Nucleus accumbens (tissue), 56 donors: ENCODE results near the gene AXIN1.
A peak's percentile ranks its signal among the peaks of the same experiment; 100 is the strongest.

Source experiments
- DNase-seq, 56 donors: peaks; one replicate each; lab custom pipeline; 2025; lab: John Stamatoyannopoulos, UW

AXIN1 gene

GRCh38 chr16:255183-255582 is 97.3 kb downstream of the AXIN1 start:
- DNase-seq = no peak

- no peak for DNase-seq
Measured at GRCh38 chr16:254461-254860, 98.1 kb downstream of the AXIN1 start.

DNA sequence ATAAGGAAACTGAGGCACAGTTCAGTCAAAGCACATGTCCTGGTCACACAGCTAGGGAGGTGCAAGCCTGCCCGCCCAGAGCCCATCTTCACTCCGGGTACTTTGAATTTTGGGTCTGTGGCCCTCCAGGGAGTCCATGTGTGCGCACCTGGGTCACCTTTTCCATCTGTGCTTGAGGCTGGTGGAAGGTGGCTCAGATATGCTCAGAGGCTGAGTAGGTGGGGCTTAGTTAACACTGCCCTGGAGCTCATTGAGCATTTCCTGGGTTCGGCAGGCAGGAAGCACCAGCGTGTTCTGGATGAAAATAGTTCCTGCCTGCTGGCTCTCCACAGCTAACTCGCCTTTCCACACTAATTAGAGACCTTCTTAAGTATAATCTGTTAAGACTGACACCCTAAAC is 98.7 kb downstream of the AXIN1 start:
- DNase-seq = no peak

DNA sequence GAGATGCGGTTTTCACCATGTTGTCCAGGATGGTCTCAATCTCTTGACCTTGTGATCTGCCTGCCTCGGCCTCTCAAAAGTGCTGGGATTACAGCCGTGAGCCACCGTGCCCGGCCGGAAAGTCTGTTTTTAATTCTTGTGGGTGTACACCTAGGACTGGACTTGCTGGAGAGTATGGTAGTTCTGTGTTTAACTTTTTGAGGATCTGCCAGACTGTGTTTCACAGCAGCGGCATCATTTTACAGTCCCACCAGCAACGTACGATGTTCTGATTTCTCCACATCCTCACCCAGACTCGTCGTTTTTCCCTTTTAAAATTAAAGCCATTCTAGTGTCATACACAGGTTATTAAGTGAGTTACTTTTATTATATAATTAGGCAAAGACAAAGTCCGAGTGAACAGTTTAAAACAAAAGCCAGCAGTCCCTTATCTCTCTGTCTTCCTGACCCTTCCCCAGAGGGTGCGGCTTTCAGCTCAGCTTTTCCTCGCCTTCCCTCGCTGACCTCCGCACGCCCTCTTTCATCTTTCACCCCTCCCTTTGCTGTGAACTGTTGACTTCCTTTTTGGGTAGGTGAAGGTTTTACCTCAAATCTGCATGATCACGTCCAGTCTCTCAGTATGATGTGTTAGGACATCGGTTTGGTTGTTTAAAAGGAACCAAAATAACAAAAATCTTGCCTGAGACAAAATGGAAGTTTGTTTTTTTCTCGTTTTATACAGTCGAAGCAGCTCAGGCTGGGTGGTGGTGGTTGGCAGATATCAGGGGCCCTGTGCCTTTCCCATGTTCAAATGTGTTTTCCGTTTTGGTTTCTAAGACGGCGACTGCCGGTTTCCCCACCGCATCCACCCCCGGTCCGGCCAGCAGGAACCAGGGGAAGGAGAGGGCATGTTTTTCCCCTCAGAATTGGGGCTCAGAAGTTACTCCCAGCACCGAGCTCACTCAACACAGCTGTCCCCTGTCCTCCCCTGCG is 99.9 kb downstream of the AXIN1 start:
- no peak for DNase-seq

GRCh38 chr16:249431-249830 is 103.1 kb downstream of the AXIN1 start:
- DNase-seq = no peak

DNA sequence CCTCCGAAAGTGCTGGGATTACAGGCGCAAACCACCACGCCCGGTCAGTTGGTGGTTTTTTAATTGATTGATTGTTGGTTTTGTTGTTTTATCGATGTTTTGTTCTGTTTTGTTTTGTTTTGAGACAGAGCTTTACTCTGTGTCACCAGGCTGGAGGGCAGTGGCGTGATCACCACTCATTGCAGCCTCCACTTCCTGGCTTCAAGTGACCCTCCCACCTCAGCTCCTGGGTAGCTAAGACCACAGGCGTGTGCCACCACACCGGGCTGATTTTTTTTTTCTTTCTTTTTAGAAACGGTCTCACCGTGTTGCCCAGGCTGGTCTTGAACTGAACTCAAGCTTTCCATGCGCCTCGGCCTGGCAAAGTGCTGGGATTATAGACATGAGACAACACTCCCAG is 105.5 kb downstream of the AXIN1 start:
- DNase-seq = no peak

- DNase-seq = no peak
Measured at GRCh38 chr16:245105-245504, 107.4 kb downstream of the AXIN1 start.

DNA sequence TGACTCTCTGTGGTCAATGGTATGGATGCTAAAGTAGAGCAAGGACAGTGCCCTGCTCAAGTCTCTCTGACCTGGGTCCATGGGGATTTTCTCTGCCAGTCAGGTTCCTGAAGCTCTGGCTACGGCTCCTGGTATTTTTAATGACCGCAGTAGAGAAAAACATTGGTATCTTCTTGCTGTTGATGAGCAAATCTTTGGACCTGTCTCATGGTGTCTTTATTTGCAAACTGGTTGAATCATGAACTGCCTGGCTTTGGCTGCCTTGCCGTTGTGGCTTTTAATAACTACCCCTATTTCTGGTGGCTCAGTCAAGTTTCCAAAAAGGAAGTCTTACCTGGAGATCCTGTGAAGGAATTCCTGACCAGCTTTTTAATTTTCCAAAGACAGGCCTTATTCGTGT is 109.2 kb downstream of the AXIN1 start:
- no peak for DNase-seq

DNA sequence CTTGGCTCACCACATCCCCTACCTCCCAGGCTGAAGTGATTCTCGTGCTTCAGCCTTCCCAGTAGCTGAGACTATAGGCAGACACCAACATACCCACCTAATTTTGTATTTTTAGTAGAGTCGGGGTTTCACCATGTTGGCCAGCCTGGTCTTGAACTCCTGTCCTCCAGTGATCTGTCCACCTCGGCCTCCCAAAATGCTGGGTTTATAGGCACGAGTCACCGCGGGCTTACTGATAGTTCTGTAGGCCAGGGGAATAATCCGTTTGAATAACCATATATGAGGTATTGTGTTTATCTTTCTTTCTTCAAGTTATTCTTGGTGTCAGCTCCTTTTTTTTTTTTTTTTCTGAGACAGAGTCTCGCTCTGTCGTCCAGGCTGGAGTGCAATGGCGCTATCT is 110.2 kb downstream of the AXIN1 start:
- DNase-seq = no peak

DNA sequence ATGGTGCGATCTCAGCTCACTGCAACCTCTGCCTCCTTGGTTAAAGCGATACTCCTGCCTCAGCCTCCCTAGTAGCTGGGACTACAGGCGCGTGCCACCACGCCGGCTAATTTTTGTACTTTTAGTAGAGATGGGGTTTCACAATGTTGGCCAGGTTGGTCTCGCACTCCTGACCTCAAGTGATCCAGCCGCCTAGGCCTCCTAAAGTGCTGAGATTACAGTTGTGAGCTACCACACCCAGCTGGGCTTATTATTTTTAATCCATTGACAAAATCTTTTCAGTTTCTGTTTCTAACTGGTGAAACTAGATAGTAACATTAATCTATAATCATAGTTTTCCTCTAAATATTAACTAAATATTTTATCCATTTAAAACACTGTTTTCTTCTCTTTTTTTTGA is 112.0 kb downstream of the AXIN1 start:
- DNase-seq = no peak

GRCh38 chr16:239948-240277 is 112.6 kb downstream of the AXIN1 start:
- DNase-seq = peak in 17 of 56 donors; percentile 3 to 49 (median 12)
